Small intestine (tissue), 7 donors: Measurements from ENCODE around the gene JMJD1C. TPM values are rescaled to one million over a fixed set of nuclear protein-coding genes. Genes with fewer than 3 reads are reported as not detected.

Experiments
- DNase-seq, 2 donors: peaks; one replicate each; pipeline versions ENCODE4 v3.0.0 to v3.0.0-alpha.2; 2013
- FAIRE-seq: peaks from 2 replicates; lab custom pipeline; 2012; peaks lifted over from hg19 to GRCh38; lab: Jason Lieb, UNC
- H3K27ac ChIP-seq, 3 donors: one replicate each; pipeline ENCODE4 v1.5.1; 2013; ENCODE audit warnings: low read length in 2 of 3, mild to moderate bottlenecking in 2 of 3, control low read depth in 1 of 3, inconsistent platforms in 1 of 3, low read depth in 1 of 3, moderate library complexity in 1 of 3
- H3K27me3 ChIP-seq, 3 donors: one replicate each; pipeline ENCODE4 v1.6.1; 2013; ENCODE audit warnings: low read length in 3 of 3, inconsistent platforms in 1 of 3; ENCODE audit not compliant: control insufficient read depth in 3 of 3, insufficient read depth in 3 of 3
- H3K36me3 ChIP-seq, 3 donors: one replicate each; pipeline ENCODE4 v1.6.1; 2013; ENCODE audit warnings: low read length in 3 of 3, inconsistent platforms in 1 of 3, low read depth in 1 of 3, mild to moderate bottlenecking in 1 of 3, moderate library complexity in 1 of 3; ENCODE audit not compliant: control insufficient read depth in 3 of 3, insufficient read depth in 2 of 3
- H3K4me1 ChIP-seq, 3 donors: one replicate each; pipeline ENCODE4 v1.6.1; 2013; ENCODE audit warnings: low read length in 2 of 3, inconsistent platforms in 1 of 3, low read depth in 1 of 3, mild to moderate bottlenecking in 1 of 3, moderate library complexity in 1 of 3; ENCODE audit not compliant: control insufficient read depth in 3 of 3, insufficient read depth in 2 of 3
- H3K4me3 ChIP-seq, 3 donors: one replicate each; pipeline ENCODE4 v1.5.1; 2013; ENCODE audit warnings: low read length in 3 of 3, control low read depth in 1 of 3, inconsistent platforms in 1 of 3, low read depth in 1 of 3, mild to moderate bottlenecking in 1 of 3, moderate library complexity in 1 of 3
- H3K9me3 ChIP-seq, 2 donors: one replicate each; pipeline ENCODE4 v1.6.1; 2013; ENCODE audit warnings: low read depth in 1 of 2, low read length in 1 of 2; ENCODE audit not compliant: control insufficient read depth in 2 of 2, insufficient read depth in 1 of 2
- polyA plus RNA-seq, 4 donors: library from polyadenylated mRNA; stranded (reverse) in 3 of 4; unstranded in 1 of 4; fragments of 200-250 nt in 3 of 4; fragments of 120-200 nt in 1 of 4; gene quantifications; one replicate each; pipeline versions ENCODE4 v1.2.1 to v1.2.3, GENCODE V29; 2013
- donor health status: healthy with polysubstance abuse.
- donor health status: control.
- donor health status: control.
- donor health status: Bipolar disorder and iron deficiency.
- donor health status: healthy.

Gene JMJD1C
- polyA plus RNA-seq, 4 donors: 22.4 to 108 (median 39.1) TPM

- DNase-seq (no peak), FAIRE-seq (no peak)
- H3K36me3 ChIP-seq: no peaks in the 10 kb centered on the region
These were observed 345.2 kb downstream of the JMJD1C start for GRCh38 chr10:63120554-63120953.

GRCh38 chr10:63119041-63119440 lies 346.7 kb downstream of the JMJD1C start:
- FAIRE-seq: no peak
- DNase-seq: no peak
- Histone ChIP-seq H3K27ac (no peak overlapping the region), H3K4me3 (no peak overlapping the region), H3K9me3 (no peaks in the 10 kb centered on the region), H3K36me3 (no peaks in the 10 kb centered on the region), H3K4me1 (no peaks in the 10 kb centered on the region), H3K27me3 (no peaks in the 10 kb centered on the region)

More at GRCh38 chr10:63120554-63120953, 345.2 kb downstream of the JMJD1C start:
- Histone ChIP-seq H3K4me3 (no peak overlapping the region), H3K27me3 (no peaks in the 10 kb centered on the region), H3K4me1 (no peaks in the 10 kb centered on the region), H3K9me3 (no peaks in the 10 kb centered on the region), H3K27ac (no peak overlapping the region)

Other genes with a start within 250 kb of the JMJD1C start
- 10 to 100 TPM in 3 of 4 donors, 1 to 10 TPM in 1; 9.8 to 46.3 (median 21.4) TPM for gene REEP3, start 55.4 kb upstream of the JMJD1C start, polyA plus RNA-seq